ENCODE measurements around the gene LTBP1.

The LTBP1 gene

DNA sequence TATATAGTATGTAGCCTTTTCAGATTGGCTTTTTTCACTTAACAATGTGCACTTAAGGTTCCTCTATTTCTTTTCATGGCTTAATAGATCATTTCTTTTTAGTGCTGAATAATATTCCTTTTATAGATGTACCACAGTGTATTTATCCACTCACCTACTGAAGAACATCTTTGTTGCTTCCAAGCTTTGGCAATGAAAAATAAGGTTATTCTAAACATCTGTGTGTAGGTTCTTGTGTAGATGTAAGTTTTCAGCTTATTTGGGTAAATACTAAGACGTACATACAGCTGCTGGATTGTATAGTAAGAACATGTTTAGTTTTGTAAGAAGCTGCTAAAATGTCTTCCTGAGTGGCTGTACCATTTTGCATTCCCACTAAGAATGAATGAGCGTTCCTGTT is 461.4 kb downstream of the LTBP1 start:
- TF ChIP-seq, protein P1, sequence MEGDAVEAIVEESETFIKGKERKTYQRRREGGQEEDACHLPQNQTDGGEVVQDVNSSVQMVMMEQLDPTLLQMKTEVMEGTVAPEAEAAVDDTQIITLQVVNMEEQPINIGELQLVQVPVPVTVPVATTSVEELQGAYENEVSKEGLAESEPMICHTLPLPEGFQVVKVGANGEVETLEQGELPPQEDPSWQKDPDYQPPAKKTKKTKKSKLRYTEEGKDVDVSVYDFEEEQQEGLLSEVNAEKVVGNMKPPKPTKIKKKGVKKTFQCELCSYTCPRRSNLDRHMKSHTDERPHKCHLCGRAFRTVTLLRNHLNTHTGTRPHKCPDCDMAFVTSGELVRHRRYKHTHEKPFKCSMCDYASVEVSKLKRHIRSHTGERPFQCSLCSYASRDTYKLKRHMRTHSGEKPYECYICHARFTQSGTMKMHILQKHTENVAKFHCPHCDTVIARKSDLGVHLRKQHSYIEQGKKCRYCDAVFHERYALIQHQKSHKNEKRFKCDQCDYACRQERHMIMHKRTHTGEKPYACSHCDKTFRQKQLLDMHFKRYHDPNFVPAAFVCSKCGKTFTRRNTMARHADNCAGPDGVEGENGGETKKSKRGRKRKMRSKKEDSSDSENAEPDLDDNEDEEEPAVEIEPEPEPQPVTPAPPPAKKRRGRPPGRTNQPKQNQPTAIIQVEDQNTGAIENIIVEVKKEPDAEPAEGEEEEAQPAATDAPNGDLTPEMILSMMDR (IDR thresholded peaks at IDR 0.05; ENCODE audit: insufficient read depth, low read length, missing control alignments) = no peak
- ChIA-PET POLR2A (no interaction called here), CTCF (interaction anchor here (1.0 to 2.3 kb wide), 3 partner anchors 13 to 175 kb away, joined by 4 to 14 read pairs (median 11); no protein-coding TSS in a partner anchor)
- no peak overlapping the region for H3K4me3 ChIP-seq (ENCODE audit: low read depth, low read length)
- no peak for DNase-seq (ENCODE audit: low read depth, low spot score)

DNA sequence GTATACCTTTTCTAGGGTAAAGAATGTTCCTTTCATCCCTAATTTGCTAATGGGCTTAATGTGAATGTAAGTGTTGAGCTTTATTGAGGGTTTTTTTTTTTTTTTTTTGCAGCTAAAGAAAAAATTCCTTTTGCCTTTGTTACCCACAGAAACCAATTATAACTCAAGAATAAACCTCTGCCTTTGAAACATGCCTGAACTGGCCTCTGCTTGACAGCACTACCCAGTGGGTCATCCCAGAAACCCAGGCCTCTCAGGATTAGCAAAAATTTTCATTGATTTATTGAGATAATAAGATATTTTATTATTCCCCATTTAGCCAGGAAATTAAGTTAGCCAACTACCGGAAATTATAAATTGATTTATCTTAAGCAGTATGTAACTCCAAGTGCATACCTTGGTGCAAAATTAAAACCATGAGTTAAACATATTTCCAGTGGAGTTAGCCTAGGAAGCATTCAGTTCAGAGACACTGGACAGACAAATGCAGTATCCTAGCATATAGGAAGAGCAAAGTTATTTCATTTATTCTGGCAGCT is 462.7 kb downstream of the LTBP1 start:
- POLR2A ChIA-PET = no interaction called here

DNA sequence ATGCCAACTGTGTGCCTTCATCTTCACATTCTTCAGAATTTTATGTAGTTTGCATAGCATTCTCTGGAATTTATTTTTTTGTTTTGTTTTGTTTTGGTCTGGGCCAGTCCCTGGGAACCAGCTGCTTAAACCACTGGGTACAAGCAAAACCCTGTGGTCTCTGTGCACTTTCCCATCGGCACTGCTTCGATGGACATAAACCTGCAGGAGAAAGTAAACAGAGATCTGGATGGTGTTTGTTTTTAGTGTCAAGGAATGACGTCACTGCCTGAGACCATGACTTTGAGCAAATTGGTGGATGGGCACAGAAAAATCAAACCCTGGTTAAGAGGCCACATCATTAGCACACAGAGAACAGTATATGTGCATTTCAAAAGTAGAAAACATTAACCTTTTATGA is 465.0 kb downstream of the LTBP1 start:
- POLR2A ChIA-PET = no interaction called here
- CTCF ChIA-PET = interaction anchor here (1.8 to 3.5 kb wide), 5 partner anchors 9 to 171 kb away, joined by 7 to 36 read pairs (median 13); no protein-coding TSS in a partner anchor

More for the DNA sequence above, 462.7 kb downstream of the LTBP1 start:
- TF ChIP-seq, protein P1 (IDR thresholded peaks at IDR 0.05; ENCODE audit: insufficient read depth, low read length, missing control alignments) = no peak
- DNase-seq (ENCODE audit: low read depth, low spot score) = no peak
- CTCF ChIA-PET = interaction anchor here (1.0 to 1.3 kb wide), 2 partner anchors 30 to 173 kb away, joined by 3 to 5 read pairs; no protein-coding TSS in a partner anchor
- H3K4me3 ChIP-seq (ENCODE audit: low read depth, low read length) = no peak overlapping the region

DNA sequence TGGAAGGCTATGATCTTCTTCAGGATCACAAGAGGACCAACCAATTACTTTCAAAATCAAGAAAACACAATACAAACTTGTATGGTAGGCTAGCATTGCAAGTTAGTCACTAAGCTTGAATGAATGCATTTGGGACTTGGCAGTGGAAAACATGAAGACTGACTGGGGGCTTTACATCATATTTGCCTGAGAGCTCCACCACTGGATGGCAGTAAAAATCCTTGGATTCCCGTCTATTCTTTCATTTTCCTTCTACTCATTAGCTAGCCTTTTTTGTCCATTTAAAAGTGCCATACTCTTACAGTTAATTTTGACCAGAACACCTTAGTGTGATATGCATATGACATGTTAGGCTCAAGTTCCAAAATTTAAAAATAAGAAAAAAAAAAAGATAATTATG is 466.2 kb downstream of the LTBP1 start:
- no peak for DNase-seq (ENCODE audit: low read depth, low spot score)
- POLR2A ChIA-PET = no interaction called here
- CTCF ChIA-PET = interaction anchor here (0.7 to 3.5 kb wide), 18 partner anchors 8 to 600 kb away, joined by 3 to 36 read pairs (median 5); no protein-coding TSS in a partner anchor
- no peak overlapping the region for H3K4me3 ChIP-seq (ENCODE audit: low read depth, low read length)
- TF ChIP-seq, protein P1 (IDR thresholded peaks at IDR 0.05; ENCODE audit: insufficient read depth, low read length, missing control alignments) = peak; percentile 38

More for the DNA sequence above, 465.0 kb downstream of the LTBP1 start:
- no peak overlapping the region for H3K4me3 ChIP-seq (ENCODE audit: low read depth, low read length)
- DNase-seq (ENCODE audit: low read depth, low spot score) = peak; percentile 81
- TF ChIP-seq, protein P1 (IDR thresholded peaks at IDR 0.05; ENCODE audit: insufficient read depth, low read length, missing control alignments) = no peak

DNA sequence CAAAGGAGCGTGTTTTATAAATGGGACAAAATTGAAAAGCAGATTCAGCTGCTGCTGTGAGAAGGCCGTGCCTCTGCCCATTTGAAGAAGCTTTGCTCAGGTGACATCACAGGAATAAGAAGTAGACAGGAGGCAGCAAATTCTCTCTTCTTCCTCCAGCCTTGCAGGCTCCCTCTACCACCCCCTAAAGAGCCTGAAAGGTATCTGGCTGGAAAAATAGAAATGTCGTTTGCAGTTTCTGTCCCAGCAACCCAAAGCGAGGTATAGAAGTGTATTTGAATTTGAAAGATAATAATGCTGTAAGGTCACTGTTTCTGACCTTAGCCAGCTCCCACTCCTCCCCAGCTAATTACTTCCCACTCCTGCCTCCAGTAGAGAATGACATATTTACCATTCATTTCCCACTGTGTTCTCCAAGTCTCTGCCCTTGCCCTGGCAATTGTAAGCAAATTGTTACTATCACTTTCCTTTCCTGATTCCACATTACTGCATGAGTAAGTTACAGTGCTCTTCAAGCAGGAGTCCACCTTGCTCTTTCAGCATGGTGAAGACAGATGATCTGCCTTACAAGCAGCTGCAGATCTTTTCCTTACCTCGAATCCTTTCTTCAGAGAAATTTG is 472.9 kb downstream of the LTBP1 start:
- no peak for DNase-seq (ENCODE audit: low read depth, low spot score)
- ChIA-PET POLR2A (no interaction called here), CTCF (interaction anchor here (1.3 to 3.0 kb wide), 4 partner anchors 13 to 163 kb away, joined by 4 to 13 read pairs (median 9); no protein-coding TSS in a partner anchor)
- no peak overlapping the region for H3K4me3 ChIP-seq (ENCODE audit: low read depth, low read length)
- TF ChIP-seq, protein P1 (IDR thresholded peaks at IDR 0.05; ENCODE audit: insufficient read depth, low read length, missing control alignments) = no peak

DNA sequence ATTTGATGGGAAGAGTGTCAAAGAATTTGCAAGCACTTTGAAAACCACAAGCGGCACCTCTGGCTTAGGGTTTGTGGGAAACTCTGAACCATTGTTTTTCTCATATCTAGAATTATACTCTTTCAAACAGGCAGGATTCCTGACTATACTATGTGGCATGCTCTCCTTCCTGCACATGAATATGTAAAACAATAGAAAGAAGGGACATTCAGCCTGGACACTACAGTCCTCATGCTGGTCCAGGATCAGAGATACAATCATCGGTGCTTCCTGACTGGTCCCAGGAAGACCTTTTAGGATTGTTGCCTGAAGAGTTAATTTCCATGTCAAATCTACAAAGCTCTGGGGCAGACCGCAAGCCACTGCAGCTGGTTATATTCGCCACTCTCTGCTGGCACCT is 474.0 kb downstream of the LTBP1 start:
- H3K4me3 ChIP-seq (ENCODE audit: low read depth, low read length) = no peak overlapping the region
- ChIA-PET CTCF (interaction anchor here (0.9 to 3.0 kb wide), 6 partner anchors 8 to 162 kb away, joined by 3 to 13 read pairs (median 7); no protein-coding TSS in a partner anchor), POLR2A (no interaction called here)
- TF ChIP-seq, protein P1 (IDR thresholded peaks at IDR 0.05; ENCODE audit: insufficient read depth, low read length, missing control alignments) = no peak
- DNase-seq (ENCODE audit: low read depth, low spot score) = no peak
